Activated T-cell treated with anti-CD3 and anti-CD28 coated beads, Interleukin-2, amount 50 U/mL, for 72 hours (primary cell): Measurements from ENCODE around the gene TCF4. TPM values are rescaled to one million over a fixed set of nuclear protein-coding genes. Genes with fewer than 3 reads are reported as not detected.

Source experiments
- ATAC-seq, 2 donors: fragments of 150-1000 bp; cut with Tn5 transposase; replicated peaks in 1 of 2; 2 replicates each; pipeline ENCODE4 v1.10.0; 2021; ENCODE audit warnings: moderate library complexity in 2 of 2, mild to moderate bottlenecking in 1 of 2
- DNase-seq, 2 donors: peaks; one replicate each; pipeline ENCODE4 v3.0.0; 2021 to 2022; ENCODE audit warnings: mixed read lengths in 1 of 2
- H3K27ac Mint-ChIP-seq: one replicate; pipeline ENCODE4 v1.8.0; 2022; ENCODE audit warnings: mild to moderate bottlenecking, moderate library complexity, mixed read lengths
- H3K27me3 Mint-ChIP-seq: one replicate; pipeline ENCODE4 v1.8.0; 2022; ENCODE audit warnings: low read depth, mixed read lengths
- H3K36me3 Mint-ChIP-seq, 2 donors: one replicate each; pipeline ENCODE4 v1.8.0; 2022; ENCODE audit warnings: mixed read lengths in 2 of 2, mild to moderate bottlenecking in 1 of 2; ENCODE audit not compliant: insufficient read depth in 2 of 2
- H3K4me1 Mint-ChIP-seq: one replicate; pipeline ENCODE4 v1.8.0; 2022; ENCODE audit warnings: low read depth, mixed read lengths
- H3K4me3 Mint-ChIP-seq, 2 donors: one replicate each; pipeline ENCODE4 v1.8.0; 2022; ENCODE audit warnings: mild to moderate bottlenecking in 2 of 2, mixed read lengths in 2 of 2, moderate library complexity in 2 of 2
- H3K9me3 Mint-ChIP-seq, 2 donors: one replicate each; pipeline ENCODE4 v1.8.0; 2022; ENCODE audit warnings: mixed read lengths in 2 of 2
- total RNA-seq, 2 donors: library from RNA; stranded (reverse); gene quantifications; one replicate each; pipeline ENCODE4 v1.2.3, GENCODE V29; 2022

Gene TCF4
- total RNA-seq, 2 donors from 2014 or later, result 1.8 to 2.4 TPM

- Mint-ChIP-seq H3K4me3 (no peak overlapping the region), H3K36me3 (no peaks in the 10 kb centered on the region), H3K27ac (no peak overlapping the region), H3K27me3 (no peaks in the 10 kb centered on the region), H3K4me1 (no peaks in the 10 kb centered on the region), H3K9me3 (no peaks in the 10 kb centered on the region)
- no peak for DNase-seq
- ATAC-seq, result no peak
These were observed 38.4 kb downstream of the TCF4 start for GRCh38 chr18:55549474-55550104.

DNA sequence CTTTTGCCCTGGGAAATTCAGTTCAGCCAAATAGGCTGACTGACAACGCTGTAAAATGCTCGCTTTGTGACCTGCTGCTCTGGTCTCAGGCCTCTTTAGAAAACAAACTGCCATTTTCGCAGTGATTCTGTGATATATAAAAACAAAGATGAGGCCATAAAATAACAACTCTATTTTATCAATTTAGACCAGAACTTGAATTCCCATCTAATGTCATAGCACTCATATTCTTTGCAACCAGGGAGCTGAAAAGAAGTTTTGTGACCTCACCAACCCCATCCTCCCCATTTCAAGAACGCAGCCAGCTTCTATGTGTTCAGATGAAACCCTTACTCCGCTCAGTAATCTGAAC, 40.3 kb downstream of the TCF4 start:
- Mint-ChIP-seq H3K4me3 (no peak overlapping the region), H3K9me3 (no peaks in the 10 kb centered on the region), H3K27me3 (no peaks in the 10 kb centered on the region), H3K36me3 (no peaks in the 10 kb centered on the region), H3K4me1 (no peaks in the 10 kb centered on the region), H3K27ac (no peak overlapping the region)
- ATAC-seq (no peak), DNase-seq (no peak)

DNA sequence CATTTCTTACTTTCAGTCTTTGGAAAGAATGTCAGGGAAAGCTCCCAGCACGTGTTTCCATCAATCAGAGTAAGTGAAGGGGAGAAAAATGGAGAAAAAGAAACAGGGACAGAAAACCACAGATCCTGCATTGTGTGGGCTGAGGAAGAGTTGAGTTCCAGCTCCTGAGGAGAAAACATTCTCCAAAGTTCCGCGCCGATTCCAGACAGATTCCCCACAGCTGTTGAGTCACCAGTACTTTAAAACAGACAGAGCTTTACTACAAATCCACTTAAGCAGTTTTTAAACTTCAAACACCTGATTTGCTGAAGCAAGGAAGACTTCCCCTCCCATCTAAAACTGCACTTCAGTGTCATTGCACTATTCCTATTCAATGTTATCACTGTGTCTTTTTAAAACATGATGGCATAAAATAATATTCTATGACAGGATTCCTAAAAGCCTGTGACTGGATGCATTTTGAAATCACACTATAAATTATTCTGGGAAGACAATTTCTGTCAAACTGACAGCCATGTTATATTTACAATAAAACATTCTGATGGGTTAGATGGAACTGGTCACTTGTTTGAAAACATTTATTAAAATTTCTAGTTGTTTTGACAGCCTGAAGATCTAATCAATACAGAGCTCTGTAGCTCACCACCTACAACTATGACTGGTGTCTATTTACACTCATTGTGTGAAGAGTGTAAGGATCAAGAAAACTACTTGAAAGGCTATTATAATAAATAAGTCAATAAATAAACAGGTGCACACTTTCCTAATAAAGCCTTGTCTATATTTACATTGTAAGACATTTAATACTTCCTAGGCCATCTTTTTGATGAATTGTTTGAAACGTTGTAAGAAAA, 40.9 kb downstream of the TCF4 start:
- H3K4me1 Mint-ChIP-seq, result no peaks in the 10 kb centered on the region
- ATAC-seq, result no peak
- no peak overlapping the region for H3K4me3 Mint-ChIP-seq
- no peaks in the 10 kb centered on the region for H3K27me3 Mint-ChIP-seq
- no peaks in the 10 kb centered on the region for H3K9me3 Mint-ChIP-seq
- no peak overlapping the region for H3K27ac Mint-ChIP-seq
- no peak for DNase-seq
- no peaks in the 10 kb centered on the region for H3K36me3 Mint-ChIP-seq

DNA sequence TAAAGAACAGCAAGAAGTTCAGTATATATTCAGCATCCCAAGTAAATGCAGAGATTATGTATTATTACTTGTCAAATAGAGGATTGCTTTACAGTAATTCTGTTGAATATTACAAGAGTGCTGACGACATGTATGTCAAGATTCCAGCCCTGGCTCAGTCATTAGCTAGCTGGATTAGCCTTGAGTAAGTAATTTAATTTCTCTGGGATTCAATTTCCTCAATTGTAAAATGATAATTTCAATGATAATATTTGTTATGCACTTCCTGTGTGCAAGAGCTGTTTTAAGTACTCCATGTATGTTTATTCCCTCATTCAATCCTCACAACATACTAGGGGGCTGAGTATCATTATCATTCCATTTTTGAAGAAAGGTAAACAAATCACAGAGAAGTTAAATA, 44.0 kb downstream of the TCF4 start:
- H3K27ac Mint-ChIP-seq, result no peak overlapping the region
- ATAC-seq (no peak), DNase-seq (no peak)
- no peaks in the 10 kb centered on the region for H3K36me3 Mint-ChIP-seq
- H3K4me1 Mint-ChIP-seq, result no peaks in the 10 kb centered on the region
- no peaks in the 10 kb centered on the region for H3K27me3 Mint-ChIP-seq
- no peak overlapping the region for H3K4me3 Mint-ChIP-seq
- no peaks in the 10 kb centered on the region for H3K9me3 Mint-ChIP-seq

GRCh38 chr18:55543130-55543704, 44.8 kb downstream of the TCF4 start:
- H3K4me3 Mint-ChIP-seq, result no peak overlapping the region

GRCh38 chr18:55541571-55541970, 46.4 kb downstream of the TCF4 start:
- no peaks in the 10 kb centered on the region for H3K27me3 Mint-ChIP-seq

More at GRCh38 chr18:55543130-55543704, 44.8 kb downstream of the TCF4 start:
- ATAC-seq (no peak), DNase-seq (no peak)
- Mint-ChIP-seq H3K9me3 (no peaks in the 10 kb centered on the region), H3K27ac (no peak overlapping the region), H3K4me1 (no peaks in the 10 kb centered on the region), H3K36me3 (no peaks in the 10 kb centered on the region), H3K27me3 (no peaks in the 10 kb centered on the region)

DNA sequence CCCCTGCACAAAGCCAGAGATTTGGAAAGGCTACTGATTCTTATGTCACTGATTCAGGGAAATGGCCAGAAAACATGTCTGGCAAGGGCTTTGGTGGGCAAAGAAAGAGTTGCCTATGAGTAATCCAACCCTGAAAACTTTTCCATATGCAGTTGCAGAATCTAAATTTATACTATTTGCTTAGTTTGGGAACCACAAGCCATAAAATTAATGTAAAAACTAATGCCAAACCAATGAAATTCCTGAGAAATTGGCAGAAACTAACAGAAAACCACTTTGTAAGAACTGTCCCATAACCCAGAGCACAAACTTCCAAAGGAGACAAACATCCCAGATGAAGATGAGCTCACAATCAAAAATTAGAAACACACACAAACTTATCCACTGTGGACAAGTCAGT, 48.8 kb downstream of the TCF4 start:
- H3K36me3 Mint-ChIP-seq, result no peaks in the 10 kb centered on the region
- H3K9me3 Mint-ChIP-seq, result no peaks in the 10 kb centered on the region
- H3K27ac Mint-ChIP-seq, result no peak overlapping the region
- H3K4me1 Mint-ChIP-seq, result peaks cover 8% of the 10 kb centered on the region
- no peak overlapping the region for H3K4me3 Mint-ChIP-seq
- ATAC-seq (no peak), DNase-seq (no peak)
- no peaks in the 10 kb centered on the region for H3K27me3 Mint-ChIP-seq

More at GRCh38 chr18:55541571-55541970, 46.4 kb downstream of the TCF4 start:
- no peaks in the 10 kb centered on the region for H3K36me3 Mint-ChIP-seq
- H3K4me3 Mint-ChIP-seq, result no peak overlapping the region
- ATAC-seq, result no peak
- H3K9me3 Mint-ChIP-seq, result no peaks in the 10 kb centered on the region
- DNase-seq, result no peak
- H3K27ac Mint-ChIP-seq, result no peak overlapping the region
- no peaks in the 10 kb centered on the region for H3K4me1 Mint-ChIP-seq

DNA sequence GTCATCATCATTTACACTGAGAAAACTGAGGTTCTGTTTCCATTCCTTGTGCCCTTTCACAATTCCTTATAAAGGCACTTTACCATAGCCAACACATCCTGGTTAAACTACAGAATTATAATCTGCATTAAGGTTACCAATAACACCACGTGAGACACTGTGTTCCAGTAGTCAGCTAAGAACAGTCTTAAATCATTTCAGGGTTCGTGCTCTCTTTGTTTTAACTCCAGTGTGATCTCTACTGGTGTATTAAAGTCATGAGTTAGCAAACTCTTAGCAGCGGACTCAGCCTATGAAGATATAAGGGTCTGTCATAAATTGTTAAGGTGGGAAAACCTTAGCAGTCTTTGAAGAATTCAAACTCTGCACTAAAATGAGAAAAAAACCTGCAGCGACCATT, 53.0 kb downstream of the TCF4 start:
- no peaks in the 10 kb centered on the region for H3K27me3 Mint-ChIP-seq

DNA sequence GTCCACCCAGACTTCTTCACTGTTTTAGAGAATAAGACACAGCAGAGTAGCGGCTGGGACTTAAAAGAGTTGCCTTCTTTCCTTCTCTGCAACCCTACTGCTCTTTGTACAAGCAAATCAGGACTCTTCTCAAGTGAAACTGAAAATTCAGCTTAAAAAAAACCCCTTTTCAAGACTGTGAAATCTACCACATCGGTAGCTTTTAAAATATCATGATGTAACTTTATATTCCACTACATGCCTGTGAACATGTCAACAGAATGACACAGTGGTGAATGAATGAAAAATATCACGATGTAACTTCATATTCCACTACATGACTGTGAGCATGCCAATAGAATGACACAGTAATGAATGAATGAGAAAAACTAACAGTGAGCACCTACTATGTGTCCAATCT, 53.4 kb downstream of the TCF4 start:
- H3K27ac Mint-ChIP-seq, result no peak overlapping the region
- ATAC-seq (peak; percentile 30 to 86), DNase-seq (no peak)
- H3K4me3 Mint-ChIP-seq, result peak overlapping the region in 1 of 2 donors; percentile 27
- no peaks in the 10 kb centered on the region for H3K27me3 Mint-ChIP-seq
- H3K4me1 Mint-ChIP-seq, result peaks cover 15% of the 10 kb centered on the region
- no peaks in the 10 kb centered on the region for H3K36me3 Mint-ChIP-seq
- no peaks in the 10 kb centered on the region for H3K9me3 Mint-ChIP-seq

More for the DNA sequence above, 53.0 kb downstream of the TCF4 start:
- ATAC-seq (no peak), DNase-seq (no peak)
- Mint-ChIP-seq H3K27ac (no peak overlapping the region), H3K36me3 (no peaks in the 10 kb centered on the region), H3K4me3 (no peak overlapping the region), H3K4me1 (peaks cover 15% of the 10 kb centered on the region), H3K9me3 (no peaks in the 10 kb centered on the region)

GRCh38 chr18:55530166-55530565, 57.8 kb downstream of the TCF4 start:
- H3K27me3 Mint-ChIP-seq, result no peaks in the 10 kb centered on the region
- no peak overlapping the region for H3K4me3 Mint-ChIP-seq
- DNase-seq, result no peak
- no peak for ATAC-seq
- H3K27ac Mint-ChIP-seq, result no peak overlapping the region
- no peaks in the 10 kb centered on the region for H3K9me3 Mint-ChIP-seq
- no peaks in the 10 kb centered on the region for H3K36me3 Mint-ChIP-seq
- H3K4me1 Mint-ChIP-seq, result peaks cover 15% of the 10 kb centered on the region

DNA sequence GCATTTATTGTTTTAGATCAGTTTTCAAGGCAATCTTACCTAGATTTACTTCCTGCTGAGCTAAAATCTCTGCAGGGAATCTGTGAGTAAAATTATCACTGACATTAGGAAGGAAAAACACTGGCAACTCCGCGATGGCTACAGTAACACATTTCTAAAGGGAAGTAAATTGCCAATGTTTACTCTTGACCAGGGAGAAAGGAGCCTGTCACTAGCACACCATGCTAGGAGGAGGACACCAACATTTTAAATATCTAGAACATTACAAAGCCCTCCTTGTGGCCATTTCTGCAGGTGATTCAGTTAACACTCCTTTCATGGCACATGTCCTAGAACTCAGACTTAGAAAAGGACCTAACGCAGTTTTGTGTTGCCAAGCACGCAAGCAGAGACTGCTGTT, 58.4 kb downstream of the TCF4 start:
- no peaks in the 10 kb centered on the region for H3K27me3 Mint-ChIP-seq
- no peak overlapping the region for H3K4me3 Mint-ChIP-seq
- DNase-seq (no peak), ATAC-seq (no peak)
- H3K4me1 Mint-ChIP-seq, result peaks cover 10% of the 10 kb centered on the region
- H3K9me3 Mint-ChIP-seq, result no peaks in the 10 kb centered on the region
- H3K36me3 Mint-ChIP-seq, result no peaks in the 10 kb centered on the region
- no peak overlapping the region for H3K27ac Mint-ChIP-seq

GRCh38 chr18:55525845-55526244, 62.1 kb downstream of the TCF4 start:
- H3K9me3 Mint-ChIP-seq, result no peaks in the 10 kb centered on the region
- no peak overlapping the region for H3K4me3 Mint-ChIP-seq

DNA sequence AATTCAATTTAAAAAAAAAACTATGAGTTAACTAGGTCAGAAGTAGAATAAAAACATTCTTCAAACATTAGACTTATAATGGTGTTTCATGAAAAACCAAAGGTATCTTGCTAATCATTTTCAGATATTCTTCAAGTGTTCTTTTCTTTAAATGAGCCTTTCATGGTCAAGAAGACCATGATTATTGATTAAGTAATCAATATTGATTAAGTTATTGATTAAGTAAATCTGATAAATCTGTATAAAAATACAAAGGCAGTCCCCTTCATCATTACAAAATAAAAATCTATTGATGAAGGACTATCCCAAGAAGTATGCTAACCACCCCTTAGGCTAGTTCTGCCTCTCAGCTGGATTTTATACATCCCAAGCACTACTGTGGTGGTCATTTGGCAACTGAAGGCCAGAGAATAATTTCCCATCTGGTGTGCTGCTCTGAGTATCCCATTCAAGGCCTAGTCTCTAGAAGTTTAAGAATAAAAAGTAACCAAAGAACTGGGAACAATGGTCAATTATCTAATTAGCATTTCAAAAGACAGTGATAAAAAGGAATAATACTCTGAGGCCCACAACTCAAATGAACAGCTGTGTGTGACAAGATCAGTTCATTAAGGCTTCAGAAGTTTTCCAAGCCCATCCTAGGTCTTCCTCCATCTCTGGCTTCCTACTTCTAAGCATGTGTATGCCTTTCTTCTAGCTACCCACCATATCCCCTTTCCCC, 63.5 kb downstream of the TCF4 start:
- no peaks in the 10 kb centered on the region for H3K9me3 Mint-ChIP-seq
- ATAC-seq (no peak), DNase-seq (no peak)
- no peaks in the 10 kb centered on the region for H3K27me3 Mint-ChIP-seq
- H3K36me3 Mint-ChIP-seq, result no peaks in the 10 kb centered on the region
- H3K4me1 Mint-ChIP-seq, result no peaks in the 10 kb centered on the region
- no peak overlapping the region for H3K4me3 Mint-ChIP-seq
- H3K27ac Mint-ChIP-seq, result no peak overlapping the region

More at GRCh38 chr18:55525845-55526244, 62.1 kb downstream of the TCF4 start:
- ATAC-seq (no peak), DNase-seq (no peak)
- Mint-ChIP-seq H3K27ac (no peak overlapping the region), H3K4me1 (no peaks in the 10 kb centered on the region), H3K27me3 (no peaks in the 10 kb centered on the region), H3K36me3 (no peaks in the 10 kb centered on the region)
